Measurements from ENCODE around the gene CD300LF.

CD300LF gene

DNA sequence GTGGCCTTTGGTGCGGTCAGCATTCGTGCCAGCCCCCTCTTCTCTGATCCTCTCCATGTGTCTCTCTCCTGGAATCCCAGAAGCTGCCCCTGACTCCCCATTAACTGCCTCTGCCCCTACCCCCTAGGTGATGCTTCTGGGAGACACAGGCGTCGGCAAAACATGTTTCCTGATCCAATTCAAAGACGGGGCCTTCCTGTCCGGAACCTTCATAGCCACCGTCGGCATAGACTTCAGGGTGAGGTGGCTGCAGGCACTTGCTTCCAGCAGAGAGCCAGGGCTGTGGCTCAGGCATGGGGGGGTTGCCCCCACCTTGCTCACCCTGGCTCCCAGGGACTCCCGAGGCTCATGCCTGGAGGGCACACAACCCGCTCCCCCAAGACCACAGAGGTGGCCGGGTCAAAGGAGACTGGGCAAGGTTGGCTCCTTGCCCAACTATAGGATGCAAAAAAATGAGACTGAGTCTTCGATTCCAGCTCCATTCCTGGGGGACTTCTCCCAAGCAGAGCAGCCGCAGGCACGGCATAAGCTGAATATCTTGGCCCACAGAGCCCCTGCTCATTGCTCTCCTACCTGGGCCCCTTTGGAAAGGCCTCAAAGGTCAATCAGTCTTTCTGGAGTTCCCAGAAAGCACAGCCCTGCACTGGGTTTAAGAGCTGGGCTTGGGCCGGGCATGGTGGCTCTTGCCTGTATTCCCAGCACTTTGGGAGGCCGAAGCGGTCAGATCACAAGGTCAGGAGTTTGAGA lies 28.1 kb upstream of the CD300LF start:
- H3K4me3 ChIP-seq (ENCODE audit: low read length): no peak overlapping the region
- no peak for TF ChIP-seq ZNF274 (IDR thresholded peaks at IDR 0.05; ENCODE audit: low read depth, low read length)

DNA sequence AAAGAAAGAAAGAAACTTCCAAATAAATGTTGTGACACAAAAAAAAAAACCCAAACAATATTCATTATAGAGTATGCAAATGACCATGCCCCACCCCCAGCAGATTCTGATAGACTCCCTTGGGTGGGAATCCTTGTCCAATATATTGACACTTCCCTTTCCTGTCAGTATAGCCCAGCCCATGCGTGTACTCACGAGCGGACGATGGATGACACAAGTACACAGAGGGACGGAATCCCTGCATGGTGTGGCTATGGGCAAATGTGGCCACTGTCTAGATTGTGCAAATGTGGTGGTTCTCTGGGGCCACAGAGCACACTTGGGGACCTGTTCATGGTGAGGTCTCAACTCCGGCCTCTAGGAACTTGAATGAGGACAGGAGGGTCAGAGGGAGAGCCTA lies 27.4 kb upstream of the CD300LF start:
- no peak for TF ChIP-seq ZNF274 (IDR thresholded peaks at IDR 0.05; ENCODE audit: low read depth, low read length)
- no peak overlapping the region for H3K4me3 ChIP-seq (ENCODE audit: low read length)

DNA sequence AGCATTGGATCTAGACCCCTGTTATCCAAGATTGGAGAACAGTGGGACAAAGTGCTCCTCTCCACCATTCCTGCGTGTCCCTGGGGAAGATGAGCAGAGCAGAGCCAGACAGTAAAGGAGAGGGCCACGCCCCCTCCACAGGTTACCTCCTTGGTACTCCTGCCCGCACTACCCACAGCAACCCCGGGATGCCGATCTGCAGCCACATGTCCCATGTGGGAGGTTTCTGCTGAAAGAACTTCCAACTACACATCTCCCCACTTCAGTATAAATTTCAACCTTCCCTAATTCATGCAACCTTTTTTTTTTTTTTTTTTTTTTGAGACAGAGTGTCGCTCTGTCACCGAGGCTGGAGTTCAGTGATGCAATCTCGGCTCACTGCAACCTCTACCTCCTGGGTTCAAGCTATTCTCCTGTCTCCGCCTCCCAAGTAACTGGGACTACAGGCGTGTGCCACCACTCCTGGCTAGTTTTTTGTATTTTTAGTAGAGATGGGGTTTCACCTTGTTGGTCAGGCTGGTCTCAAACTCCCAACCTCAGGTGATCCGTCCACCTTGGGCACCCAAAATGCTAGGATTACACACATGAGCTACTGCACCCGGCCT lies 26.6 kb upstream of the CD300LF start:
- no peak for TF ChIP-seq ZNF274 (IDR thresholded peaks at IDR 0.05; ENCODE audit: low read depth, low read length)
- H3K4me3 ChIP-seq (ENCODE audit: low read length): no peak overlapping the region

DNA sequence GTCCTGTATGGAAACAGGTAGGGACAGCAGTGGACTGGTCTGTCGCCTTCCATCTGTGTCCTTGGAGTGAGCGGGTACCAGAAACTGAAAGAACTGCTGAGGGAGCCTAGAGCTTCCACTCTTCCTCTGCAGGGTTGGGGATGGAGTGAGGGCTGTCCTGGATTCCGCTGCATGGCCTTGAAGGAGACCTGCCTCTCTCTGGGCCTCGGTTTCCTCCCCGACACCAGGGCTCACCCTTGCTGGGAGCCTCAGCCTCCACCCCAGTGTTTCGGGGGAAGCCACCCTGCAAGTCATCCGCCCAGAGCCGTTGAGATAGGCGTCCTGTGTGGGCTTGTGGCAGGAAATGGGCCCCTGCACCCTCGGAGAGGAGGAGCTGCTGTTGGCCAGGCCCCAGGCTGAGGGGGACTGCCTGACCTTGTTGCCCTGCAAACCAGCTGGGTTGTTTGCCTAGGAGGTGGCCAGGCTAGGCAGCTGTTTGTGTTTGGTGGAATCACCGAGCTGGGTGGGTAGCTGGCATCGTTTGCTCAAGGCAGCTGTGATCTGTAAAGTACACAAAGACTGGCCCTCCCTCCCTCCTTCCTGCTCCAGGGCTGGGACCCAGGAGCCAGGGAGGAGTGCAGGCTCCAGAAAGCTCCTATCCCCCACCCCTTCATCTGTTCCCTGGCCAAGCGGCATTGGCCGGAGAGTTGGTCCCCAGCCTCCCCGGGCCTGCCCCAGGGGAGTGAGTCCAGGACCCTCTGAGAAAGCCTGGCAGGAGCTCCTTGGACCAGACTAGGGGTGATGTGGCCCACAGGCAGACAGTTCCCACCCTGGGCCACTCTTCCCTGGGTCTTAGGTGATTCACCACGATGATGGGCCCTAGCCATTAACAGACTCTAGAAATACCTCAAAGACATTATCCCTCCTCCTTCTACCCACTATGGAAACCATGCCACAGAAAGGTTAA lies 25.6 kb upstream of the CD300LF start:
- no peak for TF ChIP-seq ZNF274 (IDR thresholded peaks at IDR 0.05; ENCODE audit: low read depth, low read length)
- peak overlapping the region; percentile 1; the same call in 1 of the 2 replicates for H3K4me3 ChIP-seq (ENCODE audit: low read length)

DNA sequence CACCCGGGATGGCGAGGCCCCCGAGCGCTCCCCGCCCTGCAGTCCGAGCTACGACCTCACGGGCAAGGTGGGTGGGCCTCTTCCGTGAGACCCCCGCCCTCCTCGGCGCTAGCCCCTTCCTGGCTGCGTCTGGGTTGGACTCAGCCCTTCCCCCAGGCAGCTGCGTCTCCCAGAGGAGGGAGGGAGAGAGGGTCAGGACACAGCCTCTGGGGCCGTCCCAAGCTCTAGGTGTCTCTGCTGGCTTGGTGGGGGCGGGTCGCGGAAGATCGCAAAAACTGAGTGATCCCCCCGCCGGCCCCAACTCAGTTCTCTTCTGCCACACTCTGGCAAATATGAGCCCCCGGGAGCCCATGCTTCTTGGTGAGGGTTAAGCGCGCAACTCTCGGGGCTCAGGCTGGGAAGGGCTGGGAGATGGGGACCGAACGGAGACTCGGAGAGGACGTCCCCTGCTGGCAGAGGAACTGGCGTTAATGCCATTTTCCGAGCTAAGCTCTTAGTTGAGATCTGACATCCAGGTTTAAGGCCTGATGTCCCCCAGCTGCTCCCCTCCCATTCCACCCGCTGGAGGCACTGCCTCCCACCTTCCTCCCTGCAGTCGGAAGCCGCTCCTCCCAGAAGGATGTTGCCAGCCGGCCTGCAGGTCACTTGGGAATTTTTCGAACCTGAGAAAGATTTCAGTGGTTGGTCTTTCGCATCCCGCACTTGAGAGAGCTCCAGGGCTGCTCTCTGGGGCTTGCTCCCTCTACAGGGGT lies 24.8 kb upstream of the CD300LF start:
- H3K4me3 ChIP-seq (ENCODE audit: low read length): peak overlapping the region; percentile 1; the same call in 1 of the 2 replicates
- TF ChIP-seq ZNF274 (IDR thresholded peaks at IDR 0.05; ENCODE audit: low read depth, low read length): no peak

DNA sequence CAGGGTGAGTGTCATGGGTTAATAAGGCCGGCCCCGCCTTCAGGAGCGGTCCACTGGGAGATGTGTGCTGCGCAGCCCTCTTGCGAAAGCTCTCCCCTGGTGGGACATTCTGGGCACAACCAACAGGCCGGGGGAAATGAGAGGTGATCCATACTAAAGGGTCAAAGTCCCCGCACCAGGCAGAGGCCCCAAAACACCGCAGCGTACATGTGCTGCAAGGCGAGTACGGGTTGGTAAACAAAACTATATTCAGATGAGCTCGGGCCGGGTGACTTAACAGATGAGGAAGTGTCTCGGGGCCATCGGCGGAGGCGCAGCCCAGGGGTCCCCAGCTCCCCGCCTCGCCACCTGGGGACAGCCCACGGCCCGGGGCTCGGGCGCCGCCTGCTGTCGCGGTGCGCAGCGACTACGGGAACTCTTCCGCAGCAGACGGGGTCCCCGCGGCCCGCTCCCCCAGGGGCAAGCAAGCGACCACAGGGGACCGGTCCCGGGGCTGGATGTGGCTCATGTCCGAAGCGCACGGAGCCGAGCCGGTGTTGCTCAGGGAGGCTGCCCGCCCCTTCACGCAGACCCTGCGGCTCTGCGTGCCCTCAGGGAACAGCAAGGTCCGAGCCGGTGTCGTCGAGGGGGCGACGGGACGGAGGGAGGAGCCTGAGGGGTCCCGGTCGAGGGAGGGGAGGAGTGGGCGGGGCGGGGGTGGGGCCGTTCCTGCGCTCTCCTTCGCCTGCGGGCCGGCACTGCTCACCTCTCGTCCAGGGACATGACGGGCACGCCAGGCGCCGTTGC lies 24.0 kb upstream of the CD300LF start, which contains the start of gene RAB37:
TSS of gene RAB37 (plus strand) at position 744 of the 786 bp plus-strand sequence. CDS start at position 761, 17 bp downstream.
- TF ChIP-seq ZNF274 (IDR thresholded peaks at IDR 0.05; ENCODE audit: low read depth, low read length): no peak
- peak within 1 kb of the TSS; percentile 19; the same call in 1 of the 2 replicates for H3K4me3 ChIP-seq (ENCODE audit: low read length)

DNA sequence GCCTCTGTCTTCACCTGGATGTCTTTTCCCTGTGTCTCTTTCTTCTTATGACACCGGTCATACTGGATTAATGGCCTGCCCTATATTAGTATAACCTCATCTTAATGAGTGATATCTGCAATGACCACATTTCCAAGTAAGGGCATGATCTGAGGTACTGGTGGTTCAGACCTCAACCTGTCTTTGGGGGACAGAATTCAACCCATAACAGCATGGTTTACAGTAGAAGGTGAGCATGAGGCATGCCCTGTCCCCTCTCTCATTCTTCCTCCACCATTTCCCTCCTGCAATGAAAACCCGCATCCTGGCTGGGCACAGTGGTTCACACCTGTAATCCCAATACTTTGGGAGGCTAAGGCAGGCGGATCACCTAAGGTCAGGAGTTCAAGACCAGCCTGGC lies 21.5 kb upstream of the CD300LF start:
- H3K4me3 ChIP-seq (ENCODE audit: low read length): no peak overlapping the region
- TF ChIP-seq ZNF274 (IDR thresholded peaks at IDR 0.05; ENCODE audit: low read depth, low read length): no peak

DNA sequence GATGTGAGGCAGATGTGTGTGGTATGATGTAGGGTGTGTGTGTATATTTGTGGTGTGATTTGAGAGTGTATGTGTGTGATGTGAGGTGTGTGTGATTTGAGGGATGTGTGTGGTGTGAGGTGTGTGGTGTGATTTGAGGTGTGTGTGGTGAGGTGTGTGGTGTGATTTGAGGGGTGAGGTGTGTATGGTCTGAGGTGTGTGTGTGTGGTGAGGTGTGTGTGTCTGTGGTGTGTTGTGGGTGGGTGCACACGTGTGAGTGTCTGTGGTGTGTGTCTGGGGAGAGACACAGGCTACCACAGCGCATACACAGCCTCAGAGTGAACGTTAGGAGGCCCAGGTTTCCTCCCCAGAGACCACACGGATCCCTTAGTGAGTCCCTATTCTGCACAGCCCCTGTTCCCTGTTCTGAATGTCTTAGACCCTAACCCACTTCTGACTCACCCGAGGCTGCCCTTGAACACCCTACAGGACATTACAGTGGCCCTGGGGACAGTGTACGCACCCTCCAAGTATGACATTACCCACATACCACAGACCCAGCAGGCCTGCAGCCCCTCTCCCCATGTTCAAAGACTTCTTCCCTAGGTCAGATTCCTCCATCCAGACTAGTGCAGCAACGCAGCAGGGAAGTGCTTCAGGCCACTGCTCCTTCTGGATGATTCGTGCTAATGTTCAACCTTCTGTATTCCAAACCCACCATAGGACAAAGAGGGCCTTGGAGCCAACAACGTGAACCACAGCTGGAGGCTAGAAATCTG lies 20.8 kb upstream of the CD300LF start:
- H3K4me3 ChIP-seq (ENCODE audit: low read length): no peak overlapping the region
- TF ChIP-seq ZNF274 (IDR thresholded peaks at IDR 0.05; ENCODE audit: low read depth, low read length): no peak

DNA sequence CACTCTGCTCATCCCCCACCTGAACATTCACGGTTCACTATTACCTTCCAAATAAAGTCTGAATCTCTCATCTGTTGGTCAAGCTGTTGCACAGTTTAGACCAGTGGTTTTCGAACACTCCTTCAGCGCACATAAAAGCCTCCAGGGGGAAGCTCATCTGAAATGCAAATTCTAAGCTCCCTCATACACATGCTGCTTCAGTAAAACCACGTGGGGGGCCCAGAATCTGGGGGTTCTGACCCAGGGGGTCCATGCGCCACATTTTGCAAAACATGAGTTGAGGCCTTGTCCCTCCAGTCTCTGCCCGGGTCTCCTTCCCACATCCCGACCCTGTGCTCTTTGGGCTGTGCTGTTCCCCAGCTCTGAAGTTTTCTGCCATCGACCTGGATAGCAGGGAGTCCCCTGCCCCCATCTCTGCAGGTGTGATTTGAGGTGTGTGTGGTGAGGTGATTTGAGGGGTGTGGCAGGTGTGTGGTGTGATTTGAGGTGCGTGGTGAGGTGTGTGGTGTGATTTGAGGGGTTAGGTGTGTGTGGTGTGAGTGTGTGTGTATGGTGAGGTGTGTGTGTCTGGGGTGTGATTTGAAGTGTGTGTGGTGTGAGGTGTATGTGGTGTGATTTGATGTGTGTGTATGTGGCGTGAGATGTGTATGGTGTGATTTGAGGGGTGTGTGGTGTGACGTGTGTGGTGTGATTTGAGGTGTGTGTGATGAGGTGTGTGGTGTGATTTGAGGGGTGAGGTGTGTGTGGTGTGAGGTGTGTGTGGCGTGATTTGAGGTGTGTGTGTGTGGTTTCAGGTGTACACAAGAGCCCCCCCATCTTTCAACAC lies 19.5 kb upstream of the CD300LF start:
- no peak overlapping the region for H3K4me3 ChIP-seq (ENCODE audit: low read length)
- no peak for TF ChIP-seq ZNF274 (IDR thresholded peaks at IDR 0.05; ENCODE audit: low read depth, low read length)

DNA sequence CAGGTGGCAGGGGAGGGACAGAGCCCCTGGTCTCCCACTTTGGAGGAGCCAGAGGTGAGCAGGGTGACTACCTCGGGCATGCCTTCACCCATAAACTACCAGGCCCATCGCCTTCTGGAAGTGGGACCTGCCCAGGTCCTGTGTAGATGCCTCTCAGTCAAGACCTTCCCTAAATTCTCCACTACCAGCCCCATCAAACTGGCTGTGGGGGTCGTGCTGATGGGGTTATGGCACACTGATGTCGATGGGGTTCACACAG lies 18.6 kb upstream of the CD300LF start:
- no peak overlapping the region for H3K4me3 ChIP-seq (ENCODE audit: low read length)
- TF ChIP-seq ZNF274 (IDR thresholded peaks at IDR 0.05; ENCODE audit: low read depth, low read length): no peak

DNA sequence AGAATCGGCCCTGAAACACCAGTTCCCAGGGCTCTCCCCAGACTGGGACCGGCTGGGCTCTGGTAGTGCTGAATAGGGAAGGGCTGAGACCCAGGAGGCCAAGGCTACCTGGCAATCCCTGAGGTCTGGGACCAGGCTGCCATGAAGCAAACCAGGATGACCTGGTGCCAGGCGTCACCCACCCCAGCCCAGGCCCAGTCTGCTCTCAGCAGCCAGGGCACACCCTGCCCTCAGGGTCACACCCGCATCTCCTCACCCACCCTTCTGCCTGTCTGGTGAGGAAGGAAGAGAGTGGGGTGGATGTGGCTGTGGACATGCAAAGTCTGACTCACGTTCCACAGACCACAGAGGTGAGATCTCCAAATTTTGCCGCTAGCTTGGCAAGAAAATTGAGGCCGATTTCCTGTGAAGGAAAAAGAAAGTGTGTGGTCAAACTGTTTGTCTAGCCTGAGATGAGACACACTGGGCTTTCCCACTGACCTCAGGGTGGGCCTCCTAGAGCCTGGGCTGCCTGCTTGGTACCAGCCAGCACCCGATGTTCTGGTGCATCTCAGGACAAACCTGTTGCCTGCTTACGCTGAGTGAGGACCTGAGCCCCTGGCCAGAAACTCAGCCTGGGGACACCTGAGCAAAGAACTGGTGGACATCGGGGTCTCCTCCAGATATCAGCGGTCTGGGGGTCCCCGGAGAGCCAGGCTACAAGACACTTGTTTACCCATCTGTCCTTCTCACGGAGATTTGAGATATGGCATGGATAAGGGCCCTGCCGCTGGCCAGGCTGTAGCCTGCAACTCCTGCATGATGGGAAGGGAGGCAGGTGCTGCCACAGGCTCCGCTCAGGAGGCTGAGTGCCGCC lies 18.0 kb upstream of the CD300LF start:
- H3K4me3 ChIP-seq (ENCODE audit: low read length): no peak overlapping the region
- no peak for TF ChIP-seq ZNF274 (IDR thresholded peaks at IDR 0.05; ENCODE audit: low read depth, low read length)
